OCI-LY1 (cell line): Measurements from ENCODE around the gene GALNT16.

Experiments used
- EZH2 ChIP-seq: fragments of 200-600 bp; sonication (generic), shearing (Covaris generic); IDR thresholded peaks from 2 replicates; pipeline ENCODE4 v1.8.0; 2017; ENCODE audit warnings: borderline replicate concordance, mixed run types, mild to moderate bottlenecking, antibody characterized with exemption, low read length, moderate library complexity, mixed read lengths
- TF ChIP-seq, protein P1 (sequence below): fragments of 200-600 bp; sonication (generic), shearing (Covaris generic); IDR thresholded peaks from 2 replicates; pipeline ENCODE4 v1.5.1; 2017; ENCODE audit warnings: mild to moderate bottlenecking, antibody characterized with exemption, low read length, moderate library complexity, mixed read lengths

DNA sequence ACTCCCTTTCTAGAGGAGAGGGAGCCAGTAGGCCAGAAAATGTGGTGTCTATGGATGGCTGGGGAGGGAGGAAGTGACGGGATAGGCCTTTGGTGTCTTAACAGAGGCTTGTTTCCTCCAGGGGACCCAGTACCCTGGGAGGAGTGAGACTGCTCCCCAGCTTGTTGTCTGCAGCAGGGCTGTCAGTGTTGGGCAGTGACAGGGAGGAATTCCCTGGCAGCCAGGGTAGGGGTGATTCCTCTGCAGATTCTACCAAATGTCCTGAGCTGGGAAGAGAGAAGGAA lies 64.0 kb downstream of the GALNT16 start:
- TF ChIP-seq, protein P1, sequence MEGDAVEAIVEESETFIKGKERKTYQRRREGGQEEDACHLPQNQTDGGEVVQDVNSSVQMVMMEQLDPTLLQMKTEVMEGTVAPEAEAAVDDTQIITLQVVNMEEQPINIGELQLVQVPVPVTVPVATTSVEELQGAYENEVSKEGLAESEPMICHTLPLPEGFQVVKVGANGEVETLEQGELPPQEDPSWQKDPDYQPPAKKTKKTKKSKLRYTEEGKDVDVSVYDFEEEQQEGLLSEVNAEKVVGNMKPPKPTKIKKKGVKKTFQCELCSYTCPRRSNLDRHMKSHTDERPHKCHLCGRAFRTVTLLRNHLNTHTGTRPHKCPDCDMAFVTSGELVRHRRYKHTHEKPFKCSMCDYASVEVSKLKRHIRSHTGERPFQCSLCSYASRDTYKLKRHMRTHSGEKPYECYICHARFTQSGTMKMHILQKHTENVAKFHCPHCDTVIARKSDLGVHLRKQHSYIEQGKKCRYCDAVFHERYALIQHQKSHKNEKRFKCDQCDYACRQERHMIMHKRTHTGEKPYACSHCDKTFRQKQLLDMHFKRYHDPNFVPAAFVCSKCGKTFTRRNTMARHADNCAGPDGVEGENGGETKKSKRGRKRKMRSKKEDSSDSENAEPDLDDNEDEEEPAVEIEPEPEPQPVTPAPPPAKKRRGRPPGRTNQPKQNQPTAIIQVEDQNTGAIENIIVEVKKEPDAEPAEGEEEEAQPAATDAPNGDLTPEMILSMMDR = no peak
- TF ChIP-seq EZH2 = no peak
